HG03066 (cell line): ENCODE measurements around the gene LAMP1.
"Not testable (repeated sequence)": the region's sequence is repeated elsewhere in the genome, so short reads cannot be mapped to it uniquely, and the experiment has no call there.

Source experiments
- ATAC-seq: cut with Tn5 transposase; IDR thresholded peaks from one replicate; pipeline ENCODE4 v1.9.1; 2021; ENCODE audit warnings: low read depth; ENCODE audit not compliant: unreplicated experiment

The LAMP1 gene

DNA sequence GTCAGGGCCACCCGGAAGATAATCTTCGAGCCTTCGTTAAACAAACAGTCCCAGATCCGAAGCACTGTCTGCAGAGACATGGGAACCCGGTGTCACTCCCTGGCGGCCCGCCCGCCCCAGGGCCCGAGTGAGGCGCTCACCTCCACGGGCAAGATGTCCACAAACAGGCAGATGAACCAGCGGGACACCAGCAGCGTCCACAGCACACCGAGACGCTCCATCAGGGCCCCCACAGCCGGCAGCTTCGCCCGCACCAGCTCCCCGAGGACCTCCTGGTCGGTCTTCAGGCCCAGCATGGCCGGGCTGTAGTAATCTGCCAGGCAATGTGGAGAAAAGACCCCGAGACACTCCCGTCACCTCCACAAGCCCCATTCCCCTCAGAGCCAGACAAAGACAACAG is 28.7 kb downstream of the LAMP1 start:
- ATAC-seq, result no peak

DNA sequence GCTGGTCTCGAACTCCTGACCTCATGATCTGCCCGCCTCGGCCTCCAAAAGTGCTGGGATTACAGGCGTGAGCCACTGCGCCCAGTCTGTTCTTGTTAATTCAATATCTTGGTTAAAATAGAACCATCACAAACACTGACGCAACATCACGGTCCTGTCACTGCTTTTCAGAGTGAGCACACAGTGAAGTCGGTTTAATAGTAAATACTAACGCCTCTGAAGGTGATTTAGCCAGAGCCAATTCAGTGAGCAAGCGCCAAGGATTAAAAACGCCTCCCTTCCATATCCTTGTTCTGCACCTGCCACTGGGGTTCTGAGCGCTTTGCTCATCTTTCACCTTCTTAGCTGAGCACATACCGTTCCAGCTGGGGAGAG is 30.3 kb downstream of the LAMP1 start:
- ATAC-seq, result no peak

DNA sequence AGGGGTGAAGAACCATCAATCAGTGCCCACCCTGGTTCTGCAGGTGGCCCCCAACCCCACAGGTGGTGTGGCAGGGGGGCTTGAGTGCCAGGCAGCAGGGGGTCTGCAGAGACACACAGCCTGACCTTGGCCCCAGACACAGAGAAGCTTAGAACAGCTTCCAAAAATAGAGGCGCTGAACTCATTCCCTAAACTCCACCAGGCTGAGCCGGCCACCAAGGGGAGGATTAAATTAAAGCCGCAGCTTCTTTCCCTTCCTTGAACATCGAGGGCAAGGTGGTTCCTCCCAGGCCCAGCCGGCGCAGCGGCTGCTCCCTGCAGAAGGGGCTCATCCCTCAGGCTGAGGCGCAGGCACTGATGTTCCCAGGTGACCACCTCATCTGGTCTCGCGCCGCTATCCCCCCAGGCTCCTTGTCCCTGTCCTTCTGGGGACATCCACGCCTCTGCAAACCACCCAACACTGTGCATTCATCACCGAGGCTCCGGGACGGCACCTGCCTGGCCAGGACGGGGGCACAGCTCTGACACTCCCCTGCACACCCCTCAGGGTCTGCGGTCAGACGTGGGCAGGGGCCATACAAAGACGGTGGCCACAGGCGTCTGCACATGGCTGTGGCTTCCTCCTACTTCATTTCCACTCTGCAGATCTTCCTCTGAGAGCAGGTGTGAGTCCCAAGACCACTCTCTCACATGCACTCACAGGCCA is 30.9 kb downstream of the LAMP1 start:
- no peak for ATAC-seq

DNA sequence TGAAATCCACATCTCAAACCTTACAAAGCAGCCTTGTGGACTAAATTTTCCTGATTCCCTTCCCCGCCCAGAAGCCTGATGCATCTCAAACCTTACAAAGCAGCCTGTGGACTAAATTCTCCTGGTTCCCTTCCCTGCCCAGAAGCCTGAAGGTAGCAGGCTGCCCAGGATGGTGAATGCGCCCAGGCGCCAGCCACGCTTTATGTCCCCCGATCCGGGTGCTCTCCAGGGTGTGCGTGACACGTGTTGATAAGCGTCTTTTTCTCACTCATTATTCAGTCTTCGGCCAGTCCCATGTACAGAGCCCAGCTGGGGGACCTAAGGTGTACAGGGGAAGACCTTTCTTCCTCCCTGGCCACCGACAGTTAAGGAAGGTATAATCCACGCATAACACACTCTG is 31.8 kb downstream of the LAMP1 start:
- ATAC-seq, result no peak

DNA sequence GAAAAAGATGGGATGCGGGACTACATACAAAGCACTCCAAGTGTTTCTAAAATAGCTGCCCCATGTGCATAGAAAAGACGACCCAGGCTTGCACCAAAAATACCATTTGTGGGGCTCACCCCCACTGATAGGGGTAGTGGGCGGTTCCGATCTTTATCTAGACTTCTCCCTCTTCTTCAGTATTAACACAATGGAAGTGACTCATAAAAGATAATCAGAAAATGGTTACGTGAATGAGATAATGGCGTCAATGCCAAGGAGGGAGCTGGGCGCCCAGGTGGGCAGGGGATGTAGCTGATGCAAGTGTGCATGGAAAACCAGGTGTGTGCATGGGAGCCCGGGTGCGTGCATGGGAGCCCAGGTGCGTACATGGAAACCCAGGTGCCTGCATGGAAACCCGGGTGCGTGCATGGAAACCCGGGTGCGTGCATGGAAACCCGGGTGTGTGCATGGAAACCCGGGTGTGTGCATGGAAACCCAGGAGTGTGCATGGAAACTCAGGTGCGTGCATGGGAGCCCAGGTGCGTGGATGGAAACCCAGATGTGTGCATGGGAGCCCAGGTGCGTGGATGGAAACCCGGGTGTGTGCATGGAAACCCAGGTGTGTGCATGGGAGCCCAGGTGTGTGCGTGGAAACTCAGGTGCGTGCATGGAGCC is 32.7 kb downstream of the LAMP1 start:
- ATAC-seq, result no peak

DNA sequence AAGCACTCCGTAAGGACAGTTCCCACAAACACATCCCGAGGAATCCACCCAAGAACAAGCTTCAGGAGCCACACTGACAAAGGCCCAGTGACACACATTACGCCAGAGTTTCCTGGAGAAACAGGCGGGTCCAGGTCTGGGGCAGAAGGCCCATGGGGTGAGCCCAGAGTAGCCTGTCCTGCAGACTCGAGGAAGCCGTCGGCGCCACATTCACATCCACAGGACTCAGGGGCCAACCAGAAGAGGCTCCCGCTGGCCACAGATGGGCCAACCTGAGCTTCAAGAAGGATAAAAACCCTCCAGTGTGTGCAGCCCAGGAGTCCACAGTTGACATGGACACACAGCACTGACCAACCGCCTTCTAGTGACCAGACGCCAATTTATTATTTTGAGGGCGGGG is 35.6 kb downstream of the LAMP1 start:
- ATAC-seq, result no peak

DNA sequence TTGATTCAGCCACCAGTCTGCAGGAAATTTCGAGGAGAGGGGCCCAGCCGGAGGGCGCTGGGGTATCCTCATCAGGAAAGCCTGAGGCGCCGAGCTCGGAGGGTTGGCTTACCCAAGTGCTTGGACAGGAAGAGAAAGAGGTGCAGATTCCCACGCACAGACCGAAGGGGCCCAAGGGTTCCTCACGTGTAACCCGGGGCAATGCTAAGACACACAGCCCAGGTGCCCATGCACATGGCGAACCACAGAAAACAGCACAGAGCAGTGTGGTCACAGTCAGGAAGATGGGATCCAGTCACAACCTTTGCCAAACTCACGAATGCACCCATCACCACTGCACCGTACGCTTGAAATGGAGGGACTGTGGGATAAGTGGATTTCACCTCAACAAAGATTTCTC is 36.0 kb downstream of the LAMP1 start:
- ATAC-seq, result no peak

DNA sequence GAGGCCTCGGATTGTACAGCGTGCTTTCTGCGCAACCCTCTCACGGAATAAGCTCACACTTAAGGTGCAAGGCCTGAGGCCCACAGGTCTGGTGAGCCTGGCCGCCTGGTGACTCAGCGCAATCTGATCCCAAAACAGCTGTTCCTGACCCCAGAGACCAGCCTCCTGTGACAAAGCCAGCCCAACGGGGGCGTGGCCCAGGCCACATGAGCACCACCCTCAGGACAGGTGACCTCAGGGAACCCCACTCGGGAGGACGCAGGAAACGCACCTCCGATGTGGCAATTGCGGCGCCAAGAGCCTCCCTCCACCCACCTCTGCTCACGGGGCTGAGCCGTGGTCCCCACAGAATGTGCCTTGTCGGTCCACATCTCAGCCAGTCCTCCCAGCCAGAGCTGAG is 40.5 kb downstream of the LAMP1 start:
- no peak for ATAC-seq

DNA sequence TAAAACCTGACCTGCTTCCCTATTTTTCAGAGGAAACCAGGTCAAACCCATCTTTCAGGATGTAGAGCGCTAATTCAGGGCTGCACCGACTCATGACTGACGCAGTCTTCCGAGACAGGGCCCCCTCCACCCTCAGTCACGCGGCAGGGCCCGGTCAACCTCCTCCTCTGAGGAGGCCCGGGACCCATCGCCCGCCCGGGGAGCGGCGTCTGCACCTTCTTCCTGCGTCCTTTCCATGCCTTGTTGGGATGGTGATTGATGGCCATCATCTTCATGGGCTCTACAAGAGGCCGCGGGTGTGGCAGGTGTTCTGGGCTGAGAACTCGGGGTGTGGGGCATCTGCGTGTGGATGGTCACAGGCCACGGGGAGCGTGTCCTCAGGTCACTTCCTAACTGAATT is 40.9 kb downstream of the LAMP1 start:
- ATAC-seq, result no peak

DNA sequence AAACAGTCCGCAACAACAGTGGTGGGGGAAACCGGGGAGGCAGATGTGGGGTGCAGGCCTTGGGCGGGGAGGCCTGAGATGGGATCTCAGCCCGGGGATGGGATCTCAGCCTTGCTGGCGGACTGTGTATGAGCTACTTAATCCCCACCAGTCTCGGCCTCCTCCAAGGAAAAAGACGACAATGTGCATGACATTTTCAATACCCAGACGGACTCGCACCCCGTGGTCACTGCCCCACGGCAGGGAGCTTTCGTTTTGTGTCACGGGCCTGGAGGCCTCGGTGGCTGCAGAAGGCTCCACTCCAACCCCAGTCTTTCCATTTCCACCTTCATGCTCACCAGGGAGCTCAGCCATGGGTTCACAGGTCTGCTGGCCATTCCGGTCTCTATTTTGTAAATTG is 41.4 kb downstream of the LAMP1 start:
- no peak for ATAC-seq

DNA sequence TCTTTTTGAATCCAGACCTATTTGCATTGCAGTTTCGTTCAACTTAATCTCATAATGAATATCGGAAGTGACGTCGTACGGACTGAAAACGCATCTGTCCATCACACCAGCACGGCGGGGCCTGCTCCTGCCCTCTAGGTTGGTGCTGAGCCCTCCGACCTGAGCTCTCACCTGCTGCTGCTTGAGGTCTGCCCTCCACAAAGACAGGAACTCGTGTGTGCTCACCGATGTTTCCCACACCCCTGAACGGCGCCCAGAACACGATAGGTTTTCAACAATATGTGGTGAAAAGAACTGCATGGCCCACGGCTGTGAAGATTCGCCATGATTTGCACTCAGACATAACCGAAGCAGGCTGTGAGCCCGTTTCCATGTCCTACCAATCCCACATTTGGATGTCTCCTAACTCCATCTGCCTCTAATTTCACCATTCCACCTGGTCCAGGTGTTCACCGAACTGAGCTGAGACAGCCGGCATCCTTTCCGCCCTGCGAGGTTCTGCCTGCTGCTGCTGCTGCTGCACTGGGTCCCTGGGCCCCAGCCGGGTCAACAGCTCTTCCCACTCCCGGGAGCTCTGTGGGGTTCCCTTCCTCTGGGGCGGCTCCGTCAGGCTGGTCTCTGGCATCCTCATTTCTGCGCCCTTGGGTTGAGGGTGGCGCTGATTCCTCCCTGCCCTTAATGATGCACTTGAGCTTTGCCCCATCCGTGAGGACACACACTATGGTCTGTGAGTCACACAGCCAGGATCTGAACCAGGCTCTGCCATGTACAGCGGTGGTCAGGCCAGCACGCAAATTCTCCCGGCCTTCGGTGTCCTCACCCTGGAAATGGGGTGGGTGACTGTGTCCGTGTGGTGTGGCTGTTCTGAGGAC is 46.0 kb downstream of the LAMP1 start:
- ATAC-seq, result no peak

DNA sequence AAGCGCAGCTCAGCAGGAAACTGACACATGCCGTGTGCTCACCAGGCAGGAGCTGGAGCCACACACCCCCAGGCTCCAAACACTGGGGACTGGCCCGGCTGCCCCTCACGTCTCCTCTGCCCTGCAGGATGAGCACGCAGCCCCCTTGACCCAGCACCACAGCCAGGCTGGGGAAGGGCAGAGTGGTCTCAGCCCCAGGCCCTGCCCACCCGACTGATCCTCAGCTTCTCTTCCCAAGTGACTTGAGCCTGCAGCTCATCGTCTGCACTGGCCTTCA is 46.6 kb downstream of the LAMP1 start:
- ATAC-seq, result no peak

DNA sequence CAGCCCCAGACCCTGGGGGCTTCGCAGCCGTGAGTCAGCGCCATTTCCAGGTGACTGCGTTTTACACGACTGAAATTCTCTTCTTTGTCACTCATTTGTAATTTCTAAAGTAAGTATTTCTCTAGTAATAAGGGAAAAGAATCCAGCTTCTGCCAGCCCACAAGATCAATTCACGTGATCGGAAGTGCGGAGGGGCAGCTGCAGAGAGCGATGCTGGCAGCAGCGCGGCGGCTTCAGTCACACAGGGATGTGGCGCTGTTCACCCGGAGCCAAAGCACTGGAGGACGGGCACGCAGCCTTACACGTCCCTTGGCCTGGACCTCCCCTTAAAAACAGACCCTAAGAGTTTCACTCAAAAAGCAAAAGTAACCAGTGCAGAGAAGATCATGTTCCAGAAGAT is 48.4 kb downstream of the LAMP1 start:
- ATAC-seq, result no peak

DNA sequence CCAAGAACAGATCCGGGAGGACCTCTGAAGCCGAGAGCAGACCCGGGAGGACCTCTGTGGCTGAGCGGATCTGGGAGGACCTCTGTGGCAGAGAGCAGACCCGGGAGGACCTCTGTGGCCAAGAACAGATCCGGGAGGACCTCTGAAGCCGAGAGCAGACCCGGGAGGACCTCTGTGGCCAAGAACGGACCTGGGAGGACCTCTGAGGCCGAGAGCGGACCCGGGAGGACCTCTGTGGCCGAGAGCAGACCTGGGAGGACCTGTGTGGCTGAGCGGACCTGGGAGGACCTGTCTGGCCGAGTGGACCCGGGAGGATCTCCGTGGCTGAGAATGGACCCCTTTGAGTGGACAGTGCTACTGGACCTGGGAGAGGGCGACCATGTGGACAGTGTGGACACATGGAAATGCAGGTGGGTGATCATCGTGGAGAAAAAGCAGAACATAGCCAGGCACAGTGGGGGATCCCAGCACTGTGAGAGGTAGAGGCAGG is 50.7 kb downstream of the LAMP1 start:
- not testable (repeated sequence) for ATAC-seq

DNA sequence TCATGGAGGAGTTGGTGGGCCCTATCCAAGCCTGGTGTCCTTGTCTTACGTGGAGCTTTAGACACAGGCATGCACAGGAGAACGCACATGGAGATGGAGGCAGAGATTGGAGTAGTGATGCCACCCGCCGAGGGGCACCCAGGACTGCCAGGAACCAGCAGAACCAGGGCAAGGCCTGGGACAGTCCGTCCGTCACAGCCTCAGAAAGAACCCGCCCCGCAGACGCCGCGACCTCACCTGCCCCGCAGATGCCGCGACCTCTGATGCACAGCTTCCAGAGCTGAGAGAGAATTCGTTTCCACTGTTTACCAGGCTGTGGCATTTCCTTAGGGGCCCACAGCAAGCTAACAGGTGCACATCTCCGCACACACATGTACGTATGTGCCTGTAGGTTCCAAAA is 51.6 kb downstream of the LAMP1 start:
- ATAC-seq, result no peak

DNA sequence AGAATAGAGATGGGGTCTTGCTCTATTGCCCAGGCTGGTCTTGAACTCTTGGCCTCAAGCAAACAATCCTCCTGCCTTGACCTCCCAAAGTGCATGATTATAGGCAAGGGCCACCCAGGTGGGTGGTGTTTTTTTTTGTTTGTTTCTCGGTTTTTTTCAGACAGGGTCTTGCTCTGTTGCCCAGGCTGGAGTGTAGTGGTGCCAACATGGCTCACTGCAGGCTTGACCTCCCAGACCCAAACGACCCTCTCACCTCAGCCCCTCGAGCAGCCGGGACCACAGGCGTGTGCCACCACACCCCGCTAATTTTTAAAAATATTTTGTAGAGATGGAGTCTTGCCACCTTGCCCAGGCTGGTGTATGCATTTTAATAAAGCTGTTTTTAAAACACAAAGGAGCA is 52.0 kb downstream of the LAMP1 start:
- ATAC-seq, result no peak

DNA sequence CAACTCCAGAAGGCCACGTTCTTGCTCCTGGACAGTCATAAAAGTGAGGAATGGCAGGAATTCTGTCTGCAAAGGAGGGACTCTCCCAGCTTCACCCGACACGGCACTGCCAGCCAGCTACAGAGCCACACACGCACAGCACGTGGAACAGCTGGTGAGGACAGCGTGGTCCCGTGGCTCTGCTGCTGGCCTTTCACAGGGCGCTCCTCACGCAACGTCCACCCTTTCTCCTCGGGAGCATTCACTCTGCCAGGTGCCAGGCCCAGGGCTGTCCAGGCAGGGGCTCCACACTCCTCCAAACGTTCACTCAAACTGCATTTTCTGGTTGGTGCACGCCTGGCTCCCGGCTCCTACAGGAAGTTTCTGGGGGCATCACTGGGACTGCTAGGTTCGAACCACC is 52.5 kb downstream of the LAMP1 start:
- no peak for ATAC-seq

DNA sequence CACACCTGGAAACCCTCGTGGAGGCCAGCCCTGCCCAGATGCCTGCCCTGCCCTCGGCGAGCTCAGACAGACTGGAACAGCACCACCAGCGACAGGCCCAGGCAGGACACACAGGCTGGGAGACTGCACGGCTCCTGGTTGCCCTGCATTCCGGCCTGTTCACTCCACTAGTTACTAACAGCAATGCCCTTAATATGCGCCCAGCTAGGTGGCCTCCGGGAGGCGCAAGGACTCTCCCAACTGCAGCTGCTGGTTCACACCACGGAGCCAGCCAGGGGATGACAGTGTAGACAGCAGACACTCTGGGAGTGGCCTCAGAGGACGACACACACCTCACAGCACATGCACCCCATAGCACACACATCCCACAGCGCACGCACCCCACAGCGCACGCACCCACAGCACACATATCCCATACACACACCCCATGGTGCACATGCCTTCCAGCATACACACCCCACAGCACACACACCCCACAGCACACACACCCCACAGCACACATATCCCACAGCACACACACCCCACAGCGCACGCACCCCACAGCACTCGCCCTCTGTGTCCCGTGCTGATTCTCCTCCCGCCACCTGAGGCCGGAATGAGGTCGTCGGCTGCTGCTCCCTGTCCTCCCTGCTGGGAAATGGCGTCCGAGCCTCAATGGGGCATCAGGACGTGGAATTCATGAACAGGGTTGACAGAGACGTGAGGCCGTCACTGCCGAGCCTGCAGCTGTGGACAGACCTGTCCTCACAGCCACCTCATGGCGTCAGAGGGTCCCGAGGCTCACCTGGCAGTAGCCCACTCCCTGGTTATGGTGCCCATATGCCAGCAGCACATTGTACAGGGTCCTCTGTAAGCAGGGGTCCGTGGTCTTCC is 53.3 kb downstream of the LAMP1 start:
- ATAC-seq, result no peak

DNA sequence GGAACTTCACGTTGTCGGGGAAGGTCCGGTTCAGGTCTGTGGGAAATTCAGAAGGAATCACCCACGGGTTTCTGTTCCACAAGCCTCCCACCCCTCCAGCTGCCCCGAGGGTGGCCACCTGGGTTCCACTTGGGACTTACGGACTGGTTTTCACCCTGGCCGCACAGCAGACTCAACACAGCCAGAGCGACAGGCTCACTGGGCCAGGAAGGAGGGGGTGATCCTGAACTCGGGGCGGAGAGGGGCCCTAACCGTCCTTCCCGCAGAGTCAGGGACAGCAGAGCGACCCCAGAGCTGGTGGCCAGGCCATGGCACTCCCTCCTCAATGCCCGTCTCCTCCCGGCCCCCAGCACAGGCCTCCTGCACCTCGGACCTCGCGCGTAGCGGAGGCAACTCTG is 53.9 kb downstream of the LAMP1 start:
- ATAC-seq, result no peak

DNA sequence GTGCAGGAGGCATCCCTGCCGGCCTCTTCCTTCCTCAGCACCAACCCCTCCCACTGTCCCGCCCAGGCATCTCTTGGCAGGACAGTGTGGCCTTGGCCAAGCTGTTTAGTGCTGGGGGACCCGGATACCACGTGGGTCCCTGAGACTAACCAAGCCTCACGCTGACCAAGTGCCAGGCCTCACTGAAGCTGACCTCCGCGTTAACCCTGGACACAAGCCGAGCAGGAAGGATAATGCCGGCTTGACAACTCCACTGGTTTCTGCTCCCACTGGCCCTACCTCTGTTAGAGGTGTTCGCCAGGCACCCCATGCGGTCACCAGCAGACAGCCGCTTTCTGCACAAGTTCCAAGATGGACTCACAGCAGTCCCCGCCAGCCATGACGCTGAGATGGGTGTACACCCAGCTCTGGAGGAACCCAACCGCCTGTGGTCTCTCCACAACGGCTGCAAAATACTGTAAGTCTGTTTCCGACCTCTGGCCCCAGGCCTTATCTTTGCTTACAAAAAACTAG is 54.5 kb downstream of the LAMP1 start:
- ATAC-seq, result no peak

DNA sequence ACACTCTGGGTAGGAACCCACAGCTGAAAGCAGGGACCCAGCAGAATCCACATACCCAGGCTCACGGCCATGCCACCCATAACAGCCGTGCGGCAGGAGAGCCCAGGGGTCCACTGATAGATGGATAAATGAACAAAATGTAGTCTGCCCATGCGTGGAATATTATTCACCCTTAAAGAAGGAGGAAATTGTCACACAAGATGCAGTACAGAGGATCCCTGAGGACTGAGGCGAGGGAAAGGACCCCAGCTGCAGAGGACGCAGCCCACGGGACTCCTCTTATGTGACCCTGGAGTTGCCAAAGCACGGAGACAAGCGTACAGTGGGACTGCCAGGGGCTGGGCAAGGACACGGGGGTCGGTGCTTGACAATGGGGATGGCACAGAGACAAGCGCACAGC is 56.2 kb downstream of the LAMP1 start:
- ATAC-seq, result no peak
